ENCODE measurements around the gene MANEA. TPM values are rescaled to one million over a fixed set of nuclear protein-coding genes. Genes with fewer than 3 reads are reported as not detected.

Gene MANEA
- total RNA-seq, 1 experiment from 2014 or later: 19.2 TPM

GRCh38 chr6:95543798-95544197, 33.5 kb upstream of the MANEA start:
- Histone ChIP-seq H3K9me3 (ENCODE audit: low read depth, low read length, poor library complexity, severe bottlenecking) (no peaks in the 10 kb centered on the region), H3K4me1 (ENCODE audit: insufficient read depth, low read length, poor library complexity, severe bottlenecking) (no peaks in the 10 kb centered on the region), H3K36me3 (ENCODE audit: insufficient read depth, low read length, poor library complexity, severe bottlenecking) (no peaks in the 10 kb centered on the region), H3K27ac (ENCODE audit: low read depth, low read length, poor library complexity, severe bottlenecking) (no peak overlapping the region), H3K4me3 (ENCODE audit: low read depth, low read length, poor library complexity, severe bottlenecking) (no peak overlapping the region), H3K27me3 (replicated peaks; ENCODE audit: insufficient read depth, low read depth, low read length, poor library complexity) (no peaks in the 10 kb centered on the region)
- intact Hi-C loops (cut with micrococcal nuclease; ENCODE audit: unreplicated experiment): no loop called here
- TF ChIP-seq CTCF (conservative IDR thresholded peaks at IDR 0.05; ENCODE audit: low read depth, low read length): no peak; the same call in 1 of the 2 replicates
- no peak for TF ChIP-seq EZH2 (IDR thresholded peaks at IDR 0.05; ENCODE audit: borderline replicate concordance, low read depth, low read length, poor library complexity, severe bottlenecking)
- DNase-seq (ENCODE audit: low spot score): no peak
- BruUV-seq (replicated peaks): no TSS peak
- ChIA-PET CTCF (no interaction called here), POLR2A (ENCODE audit: low non-redundant PET) (no interaction called here)

GRCh38 chr6:95544517-95545225, 32.7 kb upstream of the MANEA start:
- no peaks in the 10 kb centered on the region for H3K27me3 ChIP-seq (replicated peaks; ENCODE audit: insufficient read depth, low read depth, low read length, poor library complexity)
- intact Hi-C loops (cut with micrococcal nuclease; ENCODE audit: unreplicated experiment): no loop called here
- H3K4me1 ChIP-seq (ENCODE audit: insufficient read depth, low read length, poor library complexity, severe bottlenecking): no peaks in the 10 kb centered on the region
- H3K36me3 ChIP-seq (ENCODE audit: insufficient read depth, low read length, poor library complexity, severe bottlenecking): no peaks in the 10 kb centered on the region
- no peaks in the 10 kb centered on the region for H3K9me3 ChIP-seq (ENCODE audit: low read depth, low read length, poor library complexity, severe bottlenecking)
- CTCF ChIA-PET: no interaction called here
- no peak overlapping the region for H3K27ac ChIP-seq (ENCODE audit: low read depth, low read length, poor library complexity, severe bottlenecking)
- POLR2A ChIA-PET (ENCODE audit: low non-redundant PET): no interaction called here
- H3K4me3 ChIP-seq (ENCODE audit: low read depth, low read length, poor library complexity, severe bottlenecking): no peak overlapping the region
- TF ChIP-seq CTCF (conservative IDR thresholded peaks at IDR 0.05; ENCODE audit: low read depth, low read length) (no peak), EZH2 (IDR thresholded peaks at IDR 0.05; ENCODE audit: borderline replicate concordance, low read depth, low read length, poor library complexity, severe bottlenecking) (no peak)
- no peak for DNase-seq (ENCODE audit: low spot score)
- BruUV-seq (replicated peaks): no TSS peak

- no TSS peak for BruUV-seq (replicated peaks)
- Histone ChIP-seq H3K27me3 (replicated peaks; ENCODE audit: insufficient read depth, low read depth, low read length, poor library complexity) (no peaks in the 10 kb centered on the region), H3K9me3 (ENCODE audit: low read depth, low read length, poor library complexity, severe bottlenecking) (no peaks in the 10 kb centered on the region), H3K27ac (ENCODE audit: low read depth, low read length, poor library complexity, severe bottlenecking) (no peak overlapping the region), H3K36me3 (ENCODE audit: insufficient read depth, low read length, poor library complexity, severe bottlenecking) (no peaks in the 10 kb centered on the region), H3K4me1 (ENCODE audit: insufficient read depth, low read length, poor library complexity, severe bottlenecking) (no peaks in the 10 kb centered on the region), H3K4me3 (ENCODE audit: low read depth, low read length, poor library complexity, severe bottlenecking) (no peak overlapping the region)
- intact Hi-C loops (cut with micrococcal nuclease; ENCODE audit: unreplicated experiment): no loop called here
- ChIA-PET CTCF (no interaction called here), POLR2A (ENCODE audit: low non-redundant PET) (no interaction called here)
- no peak for DNase-seq (ENCODE audit: low spot score)
- TF ChIP-seq EZH2 (IDR thresholded peaks at IDR 0.05; ENCODE audit: borderline replicate concordance, low read depth, low read length, poor library complexity, severe bottlenecking): no peak
- TF ChIP-seq CTCF (conservative IDR thresholded peaks at IDR 0.05; ENCODE audit: low read depth, low read length): no peak
Measured at GRCh38 chr6:95545226-95545625, 32.1 kb upstream of the MANEA start.
